Measurements from ENCODE around the gene PPP1R9B. TPM values are rescaled to one million over a fixed set of nuclear protein-coding genes. Genes with fewer than 3 reads are reported as not detected.

The PPP1R9B gene
- total and polyA plus RNA-seq, 2 of the 8 experiments (the other 6 are each of a cell fraction or from before 2014, with no cell fraction given): 5.2 to 13.1 TPM

GRCh38 chr17:50170662-50171370 lies 20.3 kb upstream of the PPP1R9B start (continued):
- TF ChIP-seq RXRA (IDR thresholded peaks at IDR 0.05; ENCODE audit: insufficient read depth, low read depth, low read length): no peak
- TF ChIP-seq SIRT6 (IDR thresholded peaks at IDR 0.05; ENCODE audit: low read length): no peak
- no peak for TF ChIP-seq SUZ12 (IDR thresholded peaks at IDR 0.05; ENCODE audit: low read length)
- no peak for TF ChIP-seq NRF1 (IDR thresholded peaks at IDR 0.05; ENCODE audit: low read depth, low read length)
- TF ChIP-seq POLR2AphosphoS5 (IDR thresholded peaks at IDR 0.05; ENCODE audit: low read depth, low read length): no peak
- no peak for TF ChIP-seq POU5F1 (IDR thresholded peaks at IDR 0.05; ENCODE audit: low read depth, low read length)
- TF ChIP-seq KDM5A (IDR thresholded peaks at IDR 0.05; ENCODE audit: low read length): no peak
- no peak for TF ChIP-seq CTBP2 (IDR thresholded peaks at IDR 0.05; ENCODE audit: borderline replicate concordance, insufficient read depth, insufficient read length, low read length)
- TF ChIP-seq JUN (IDR thresholded peaks at IDR 0.05; ENCODE audit: low read depth, low read length): no peak
- no peak for TF ChIP-seq EZH2 (IDR thresholded peaks at IDR 0.05; ENCODE audit: low read depth, low read length, severe bottlenecking)
